HG02981 (cell line): ENCODE measurements around the gene ATP6V1G3.
"Not testable (repeated sequence)": the region's sequence is repeated elsewhere in the genome, so short reads cannot be mapped to it uniquely, and the experiment has no call there.

Experiments used
- ATAC-seq: cut with Tn5 transposase; IDR thresholded peaks from one replicate; pipeline ENCODE4 v1.9.1; 2021; ENCODE audit warnings: mild to moderate bottlenecking, moderate library complexity; ENCODE audit not compliant: unreplicated experiment

The ATP6V1G3 gene

DNA sequence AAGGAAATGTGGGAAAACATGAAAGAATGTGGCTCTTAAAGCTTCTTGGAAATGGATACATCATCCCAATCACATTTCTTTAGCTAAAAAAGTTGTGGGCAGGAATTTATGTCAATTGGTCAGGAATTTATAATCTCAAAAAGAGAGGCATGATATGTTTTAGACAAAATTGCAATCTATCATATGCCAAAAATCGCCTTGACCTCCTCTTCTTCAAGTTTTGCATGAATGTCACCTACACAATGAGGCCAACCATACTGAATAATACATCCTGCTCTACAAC, 42.4 kb downstream of the ATP6V1G3 start:
- no peak for ATAC-seq

DNA sequence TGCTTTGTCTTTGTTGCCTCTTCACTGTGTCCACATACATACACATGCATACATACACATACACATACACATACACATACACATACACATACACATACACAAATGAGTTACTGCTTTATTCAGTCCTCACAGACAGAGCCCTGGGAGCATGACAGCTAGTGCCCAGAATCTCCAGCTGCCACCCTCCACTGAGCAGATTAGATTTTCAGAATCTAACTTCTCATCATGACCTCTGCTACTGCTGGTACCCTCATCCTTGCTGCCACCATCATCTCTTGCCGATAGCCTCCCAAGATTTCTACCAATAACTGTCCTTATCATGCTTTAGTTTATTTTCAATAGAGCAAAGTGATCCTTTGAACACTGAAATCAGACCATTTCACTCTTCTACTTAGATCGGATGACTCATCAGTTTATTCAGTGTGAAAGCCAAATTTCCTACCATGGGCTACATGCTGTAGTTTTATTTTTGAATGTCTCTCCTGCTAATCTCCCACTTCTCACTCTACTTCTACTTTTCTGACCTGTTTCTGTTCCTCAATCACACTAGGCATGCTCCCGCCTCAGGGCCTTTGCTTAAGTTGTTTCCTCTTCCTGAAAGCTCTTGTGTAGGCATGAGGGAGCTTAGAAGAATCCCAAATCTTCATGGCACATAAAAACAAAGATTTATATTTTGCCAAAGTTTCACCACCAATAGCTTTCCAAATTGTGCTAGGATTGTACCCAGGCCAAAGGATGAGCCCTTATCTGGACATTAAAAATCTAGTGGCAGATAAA, 43.0 kb downstream of the ATP6V1G3 start:
- ATAC-seq, result no peak

DNA sequence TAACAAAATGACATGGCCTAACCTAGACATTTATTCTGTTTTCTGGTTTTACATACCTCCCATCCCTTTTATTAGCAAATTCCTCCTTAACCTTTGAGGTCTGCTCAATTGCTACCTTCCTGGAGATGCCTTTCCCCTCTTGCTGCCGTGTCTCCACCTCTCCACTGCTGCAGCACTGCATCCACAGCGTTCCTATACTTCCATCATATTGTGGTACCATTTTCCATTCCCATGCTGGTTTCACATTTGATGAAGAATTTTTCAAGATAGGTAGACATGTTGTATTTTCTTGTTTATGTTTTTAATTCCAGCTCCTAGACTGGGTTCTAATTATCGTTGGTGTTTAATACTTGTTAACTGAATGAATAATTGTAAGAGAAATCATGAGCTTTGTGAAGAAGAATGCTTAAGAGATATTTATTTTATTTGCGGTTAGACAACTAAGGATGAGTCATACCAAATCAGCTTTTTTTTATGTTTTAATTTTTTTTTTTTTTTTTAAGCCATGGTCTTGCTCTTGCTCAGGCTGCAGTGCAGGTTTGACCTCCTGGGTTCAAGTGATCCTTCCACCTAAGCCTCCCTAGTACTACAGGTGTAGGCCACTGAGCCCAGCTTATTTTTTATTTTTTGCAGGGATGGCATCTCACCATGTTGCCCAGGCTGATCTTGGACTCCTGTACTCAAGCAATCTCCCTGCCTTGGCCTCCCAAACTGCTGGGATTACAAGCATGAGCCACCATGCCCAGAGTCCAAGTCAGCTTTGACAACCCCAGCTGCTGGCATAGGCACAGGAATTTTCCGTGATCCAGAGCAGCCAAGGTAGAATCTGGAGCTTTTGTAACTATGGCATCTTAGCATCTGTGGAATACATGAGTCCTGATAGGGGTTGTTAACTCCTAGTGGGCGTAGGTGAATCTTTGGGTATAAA, 44.0 kb downstream of the ATP6V1G3 start:
- ATAC-seq, result no peak

GRCh38 chr1:198495631-198496030, 44.8 kb downstream of the ATP6V1G3 start:
- ATAC-seq, result no peak

DNA sequence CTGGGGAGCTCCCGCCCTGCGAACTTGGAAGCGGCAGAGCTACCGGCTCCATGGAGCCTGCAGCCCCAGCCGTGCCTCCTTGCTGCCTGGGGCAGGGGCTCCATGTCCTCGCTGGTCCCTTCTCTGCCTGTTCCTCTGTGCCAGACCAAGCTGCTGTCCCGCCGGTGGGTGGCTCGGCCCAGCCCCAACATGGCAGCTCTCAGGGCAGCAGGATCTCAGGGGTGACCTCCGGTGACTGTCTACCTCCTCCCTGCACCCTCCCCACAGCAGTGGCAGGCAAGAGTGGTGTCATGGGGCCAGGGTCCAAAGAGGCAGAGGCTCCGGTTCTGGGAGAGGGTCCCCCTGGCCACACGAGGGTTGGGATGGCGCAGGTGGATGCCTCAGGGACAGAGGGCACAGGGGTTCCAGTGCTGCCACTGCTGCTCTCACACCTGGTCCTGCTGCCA, 45.8 kb downstream of the ATP6V1G3 start:
- no peak for ATAC-seq

GRCh38 chr1:198494139-198494538, 46.3 kb downstream of the ATP6V1G3 start:
- no peak for ATAC-seq

DNA sequence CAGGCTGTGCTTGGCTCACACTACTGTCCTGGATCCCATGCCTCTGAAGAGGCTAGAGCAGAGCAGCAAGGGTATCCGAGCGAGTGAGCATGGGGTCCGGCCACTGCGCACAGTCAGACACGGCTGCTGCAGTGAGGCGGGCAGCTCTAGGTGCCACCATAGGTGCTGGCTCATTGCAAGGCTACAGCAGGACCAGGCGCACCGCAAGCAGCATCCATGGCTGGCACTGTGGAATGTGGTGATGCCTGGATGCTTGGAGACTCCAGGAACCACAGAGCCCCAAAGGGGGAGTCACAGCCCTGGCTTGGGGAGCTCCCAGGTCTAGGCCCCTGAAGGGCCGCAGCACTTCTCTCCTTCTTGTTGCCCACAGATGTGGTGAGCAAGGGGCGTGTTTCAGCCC, 47.2 kb downstream of the ATP6V1G3 start:
- ATAC-seq, result no peak

DNA sequence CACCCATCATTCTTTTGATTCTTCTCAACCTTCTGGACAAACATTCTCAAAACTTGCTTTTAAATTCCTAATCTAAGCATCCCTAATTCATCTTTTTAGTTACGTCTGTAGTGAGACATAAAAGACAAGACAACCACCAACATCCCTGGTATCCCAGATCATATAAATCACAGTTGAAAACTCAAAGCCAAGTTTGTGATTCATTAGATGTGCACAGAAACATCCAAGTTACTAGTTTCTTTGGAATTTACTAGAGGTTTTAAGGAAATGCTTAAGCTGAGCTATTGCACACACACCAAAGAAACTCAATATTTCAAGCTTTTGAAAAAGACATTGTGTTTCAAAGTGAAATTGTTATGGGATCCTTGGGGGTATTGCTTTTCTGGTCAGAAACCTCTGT, 47.6 kb downstream of the ATP6V1G3 start:
- no peak for ATAC-seq

DNA sequence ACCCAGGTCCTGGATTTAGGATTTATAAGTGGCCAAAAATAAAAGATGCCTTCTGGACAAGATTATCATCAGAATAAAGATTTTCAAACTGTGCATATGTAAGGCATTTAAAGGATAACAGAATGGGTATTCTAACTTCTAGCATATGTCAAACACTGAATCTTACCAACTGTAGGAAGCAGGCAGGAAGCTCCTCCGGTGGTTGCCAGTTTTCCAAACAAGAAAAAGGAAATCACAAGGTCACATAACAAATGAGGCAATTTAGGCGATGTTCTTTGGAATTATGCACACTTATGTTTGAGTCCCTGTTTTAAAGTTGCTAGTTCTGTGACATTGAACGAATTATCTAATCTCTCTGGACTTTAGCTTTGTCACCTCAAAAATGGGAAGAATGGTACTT, 48.9 kb downstream of the ATP6V1G3 start:
- no peak for ATAC-seq

- ATAC-seq, result no peak
Observed at GRCh38 chr1:198491028-198491427, 49.5 kb downstream of the ATP6V1G3 start.

GRCh38 chr1:198490224-198490623, 50.3 kb downstream of the ATP6V1G3 start:
- no peak for ATAC-seq

DNA sequence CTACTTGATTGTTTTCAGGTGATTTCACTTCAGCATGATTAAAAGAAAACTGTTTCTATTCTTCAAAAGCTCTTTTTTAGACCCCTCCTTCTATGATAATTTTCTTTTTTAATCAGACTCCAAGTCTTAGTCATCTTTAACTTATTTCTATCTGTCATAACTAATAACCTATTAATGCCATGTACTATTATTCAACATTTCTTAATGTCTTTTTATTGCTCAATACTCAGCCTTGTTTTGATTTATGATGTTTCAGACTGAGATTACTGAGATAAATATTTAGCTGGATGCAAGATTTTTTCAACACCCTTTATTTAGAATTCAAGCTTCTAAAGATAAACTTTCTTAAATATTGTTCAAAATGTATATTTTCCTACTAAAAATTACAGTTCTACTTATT, 53.6 kb downstream of the ATP6V1G3 start:
- no peak for ATAC-seq

DNA sequence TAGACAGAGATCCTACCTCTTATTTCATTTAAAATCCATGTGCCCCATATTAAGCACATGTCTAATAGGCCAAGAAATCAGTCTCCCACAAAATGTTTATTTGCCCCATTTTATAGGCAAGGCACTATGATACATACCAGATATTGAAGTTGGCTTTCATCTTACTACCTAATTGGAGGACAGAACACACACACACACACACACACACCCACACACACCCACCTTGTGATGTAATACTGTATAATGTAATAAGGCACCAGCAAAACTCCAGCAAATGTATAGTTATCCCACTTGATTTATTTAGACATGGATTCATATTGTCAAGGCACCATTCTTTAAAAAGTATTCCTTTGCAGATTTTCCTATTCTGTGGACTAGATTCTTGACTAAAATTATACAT, 56.8 kb downstream of the ATP6V1G3 start:
- no peak for ATAC-seq

- ATAC-seq, result no peak
Observed at GRCh38 chr1:198483006-198483405, 57.5 kb downstream of the ATP6V1G3 start.

- no peak for ATAC-seq
Observed at GRCh38 chr1:198481661-198482060, 58.8 kb downstream of the ATP6V1G3 start.

DNA sequence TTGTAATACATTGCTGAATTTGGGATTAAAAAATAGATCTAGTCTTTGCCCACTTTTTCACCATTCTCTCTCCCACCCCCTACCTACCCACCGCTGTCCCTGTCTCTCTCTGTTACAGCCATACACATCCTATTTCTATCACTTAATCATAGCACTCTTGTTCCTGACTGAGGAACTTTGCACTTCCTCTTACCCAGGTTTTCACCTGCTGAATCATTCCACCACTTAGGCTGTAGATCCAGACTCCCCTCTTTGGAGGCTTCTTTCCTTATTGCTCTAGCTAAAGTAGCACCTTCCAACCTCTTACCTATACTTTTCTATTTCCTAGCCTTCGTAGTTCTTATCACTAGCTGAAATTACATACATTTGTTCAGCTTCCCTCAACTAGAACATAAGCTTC, 59.6 kb downstream of the ATP6V1G3 start:
- no peak for ATAC-seq

- not testable (repeated sequence) for ATAC-seq
Observed at GRCh38 chr1:198477354-198477753, 63.1 kb downstream of the ATP6V1G3 start.
